K562 (cell line): Measurements from ENCODE around the gene ATP8B4. TPM values are rescaled to one million over a fixed set of nuclear protein-coding genes. Genes with fewer than 3 reads are reported as not detected.
A peak's percentile ranks its signal among the peaks of the same experiment; 100 is the strongest.

ENCODE experiments used
- BRCA1 ChIP-seq, 2 experiments: fragments of 450-650 bp in 1 of 2; sonication (generic) in 1 of 2; formaldehyde crosslinking in 1 of 2; IDR thresholded peaks; 2 replicates each; pipeline versions ENCODE4 v1.5.0 to v1.6.1; 2017 to 2020; ENCODE audit warnings: mild to moderate bottlenecking in 1 of 2, missing genetic modification reagents in 1 of 2
- BRF1 ChIP-seq: IDR thresholded peaks from 3 replicates; pipeline ENCODE4 v1.6.1; 2011; ENCODE audit warnings: borderline replicate concordance, mild to moderate bottlenecking; ENCODE audit not compliant: insufficient read length; ENCODE audit errors: extremely low read depth
- DACH1 ChIP-seq: fragments of 450-650 bp; IDR thresholded peaks from 2 replicates; pipeline ENCODE4 v1.6.1; 2018; ENCODE audit not compliant: partially characterized antibody
- DEAF1 ChIP-seq: fragments of 450-650 bp; formaldehyde crosslinking; IDR thresholded peaks from 2 replicates; pipeline ENCODE4 v1.4.0; 2020; ENCODE audit warnings: mild to moderate bottlenecking, moderate library complexity
- E2F1 ChIP-seq: sonication (generic); formaldehyde crosslinking; IDR thresholded peaks from 2 replicates; pipeline ENCODE4 v1.8.1; 2023; ENCODE audit warnings: mild to moderate bottlenecking, missing genetic modification reagents, moderate library complexity
- FOXM1 ChIP-seq, 2 experiments: fragments of 450-650 bp in 1 of 2; sonication (generic) in 1 of 2; formaldehyde crosslinking in 1 of 2; IDR thresholded peaks; 2 replicates each; pipeline versions ENCODE4 v1.6.1 to v1.9.0; 2017 to 2022; ENCODE audit warnings: low read depth in 2 of 2, mild to moderate bottlenecking in 2 of 2, missing genetic modification reagents in 1 of 2, moderate library complexity in 1 of 2
- HDAC8 ChIP-seq: fragments of 450-650 bp; IDR thresholded peaks from 2 replicates; pipeline ENCODE4 v1.6.1; 2016; ENCODE audit warnings: mild to moderate bottlenecking, missing genetic modification characterization, moderate library complexity, missing compliant biosample characterization
- HMBOX1 ChIP-seq: sonication (generic); IDR thresholded peaks from 2 replicates; pipeline ENCODE4 v1.6.1; 2016
- KDM2B ChIP-seq: fragments of 250-450 bp; sonication (Bioruptor Pico); IDR thresholded peaks from 2 replicates; pipeline ENCODE4 v1.8.0; 2021; ENCODE audit warnings: mild to moderate bottlenecking, moderate library complexity
- NFE2L1 ChIP-seq: fragments of 450-650 bp; IDR thresholded peaks from 2 replicates; pipeline ENCODE4 v1.6.1; 2016; ENCODE audit warnings: missing genetic modification characterization, low read depth, mild to moderate bottlenecking, missing compliant biosample characterization, moderate library complexity, borderline replicate concordance
- RFX7 ChIP-seq: fragments of 250-450 bp; sonication (Bioruptor Pico); IDR thresholded peaks from 2 replicates; pipeline ENCODE4 v1.5.1; 2021; ENCODE audit warnings: mild to moderate bottlenecking
- ZBTB26 ChIP-seq: fragments of 450-650 bp; formaldehyde crosslinking; IDR thresholded peaks from 2 replicates; pipeline ENCODE4 v1.4.0; 2022; ENCODE audit warnings: missing genetic modification characterization
- ZBTB33 ChIP-seq: sonication (generic); formaldehyde crosslinking; IDR thresholded peaks from 2 replicates; pipeline ENCODE4 v1.8.1; 2023; ENCODE audit warnings: mild to moderate bottlenecking, missing genetic modification reagents
- ZNF143 ChIP-seq: sonication (generic); formaldehyde crosslinking; IDR thresholded peaks from 2 replicates; pipeline ENCODE4 v1.9.0; 2022; ENCODE audit warnings: mild to moderate bottlenecking, missing genetic modification reagents
- ZNF584 ChIP-seq: fragments of 200-800 bp; sonication (Bioruptor generic); IDR thresholded peaks from 2 replicates; pipeline ENCODE4 v1.6.1; 2016; ENCODE audit warnings: low read depth, mild to moderate bottlenecking, missing genetic modification characterization, missing compliant biosample characterization
- ZNF740 ChIP-seq, 3 experiments: fragments of 200-800 bp in 1 of 3; sonication (Bioruptor generic) in 1 of 3; sonication (generic) in 1 of 3; formaldehyde crosslinking in 1 of 3; IDR thresholded peaks; 2 replicates each; pipeline versions ENCODE4 v1.6.1 to v1.8.0; 2016 to 2022; ENCODE audit warnings: mild to moderate bottlenecking in 2 of 3, missing compliant biosample characterization in 2 of 3, missing genetic modification characterization in 2 of 3, missing genetic modification reagents in 1 of 3
- polyA plus RNA-seq, 8 experiments: library from polyadenylated mRNA; depleted of rRNA in 4 of 8; stranded (reverse) in 5 of 8; unstranded in 3 of 8; fragments of >200 nt; fragmentation: Nextera tagmentation in 2 of 8; fragmentation: Illumina TruSeq in 1 of 8; extraction: Ambion mirVana in 2 of 8; extraction: Trizol in 1 of 8; gene quantifications; 2 replicates each; pipeline versions ENCODE4 v1.2.1 to v1.2.3, GENCODE V29; 2011 to 2014; ENCODE audit warnings: inconsistent platforms in 1 of 8, missing spikeins in 1 of 8
- total RNA-seq, 7 experiments: library from RNA; depleted of rRNA in 6 of 7; stranded (reverse); fragments of >200 nt in 6 of 7; fragmentation: Illumina TruSeq in 2 of 7; extraction: Trizol in 2 of 7; gene quantifications; 2 replicates each; pipeline versions ENCODE4 v1.2.1 to v1.2.3, GENCODE V29; 2011 to 2021; ENCODE audit warnings: low replicate concordance in 1 of 7

Gene ATP8B4
- total and polyA plus RNA-seq, 9 of the 15 experiments (the other 6 are each of a cell fraction or from before 2014, with no cell fraction given): 0.14 to 2.5 (median 0.44) TPM

- no peak for TF ChIP-seq ZNF740 (CRISPR knock-in tag; IDR thresholded peaks at IDR 0.05)
- TF ChIP-seq ZNF740 (tag; IDR thresholded peaks at IDR 0.05): no peak
- no peak for TF ChIP-seq E2F1 (CRISPR knock-in tag)
- TF ChIP-seq BRF1: no peak
- TF ChIP-seq ZBTB33 (CRISPR knock-in tag): no peak
- no peak for TF ChIP-seq ZBTB26 (CRISPR knock-in tag)
- TF ChIP-seq NFE2L1 (tag): no peak
- no peak for TF ChIP-seq ZNF143
- TF ChIP-seq KDM2B (CRISPR knock-in tag): no peak
- TF ChIP-seq RFX7 (CRISPR knock-in tag): no peak
- no peak for TF ChIP-seq ZNF584
- TF ChIP-seq DACH1: no peak
- peak; percentile 84 for TF ChIP-seq DEAF1
- no peak for TF ChIP-seq HDAC8 (tag)
- no peak for TF ChIP-seq FOXM1 (IDR thresholded peaks at IDR 0.05; ENCODE audit: low read depth)
- no peak for TF ChIP-seq FOXM1 (CRISPR knock-in tag; IDR thresholded peaks at IDR 0.05; ENCODE audit: low read depth)
- no peak for TF ChIP-seq BRCA1 (IDR thresholded peaks at IDR 0.05)
- TF ChIP-seq BRCA1 (CRISPR knock-in tag; IDR thresholded peaks at IDR 0.05): no peak
- TF ChIP-seq HMBOX1: 0 out of 2 replicates have a peak, but pooled peaks have one; percentile 39
Measured at GRCh38 chr15:50148362-50148963, 29.4 kb upstream of the ATP8B4 start (continued).
